Lower lobe of right lung (tissue), 2 donors: ENCODE measurements around the gene CDCA5. TPM values are rescaled to one million over a fixed set of nuclear protein-coding genes. Genes with fewer than 3 reads are reported as not detected.

ENCODE experiments used
- ATAC-seq, 2 donors: fragments of 200-7000 bp; cut with Tn5 transposase; one replicate each; pipeline ENCODE4 v1.9.1; 2020 to 2022; ENCODE audit warnings: mild to moderate bottlenecking in 2 of 2, moderate library complexity in 2 of 2
- DNase-seq: peaks from one replicate; pipeline ENCODE4 v3.0.0-alpha.2; 2020
- H3K27ac ChIP-seq: fragments of 200-600 bp; one replicate; pipeline ENCODE4 v1.8.0; 2022
- H3K27me3 ChIP-seq: fragments of 200-600 bp; one replicate; pipeline ENCODE4 v1.8.0; 2022; ENCODE audit warnings: low read depth
- H3K36me3 ChIP-seq: fragments of 200-600 bp; one replicate; pipeline ENCODE4 v1.8.0; 2022; ENCODE audit warnings: mild to moderate bottlenecking
- H3K4me1 ChIP-seq: fragments of 200-600 bp; one replicate; pipeline ENCODE4 v1.8.0; 2022
- H3K4me3 ChIP-seq: fragments of 200-600 bp; one replicate; pipeline ENCODE4 v1.8.0; 2022; ENCODE audit warnings: mild to moderate bottlenecking
- H3K9me3 ChIP-seq: fragments of 200-600 bp; one replicate; pipeline ENCODE4 v1.8.0; 2022
- intact Hi-C: fragments of 100-400 bp; cut with DNase I; formaldehyde crosslinking; loops from one replicate; pipeline ENCODE4 v1.11.0; 2022
- total RNA-seq: library from RNA; stranded (reverse); fragmentation: NEBNext Ultra II Directional; extraction: Animal tissue kit (Norgen Biotek cat#: 25700); gene quantifications from one replicate; pipeline ENCODE4 v1.2.1, GENCODE V29; 2021
- TF ChIP-seq, protein P1 (sequence below): fragments of 200-600 bp; IDR thresholded peaks from one replicate; pipeline ENCODE4 v1.8.0; 2022; ENCODE audit warnings: antibody characterized with exemption, mild to moderate bottlenecking
- donor health status: DM: no; HTN: yes; CAD: no; lungs with severe emphysema.

Gene CDCA5
- total RNA-seq, 1 donor from 2014 or later = 2.8 TPM

DNA sequence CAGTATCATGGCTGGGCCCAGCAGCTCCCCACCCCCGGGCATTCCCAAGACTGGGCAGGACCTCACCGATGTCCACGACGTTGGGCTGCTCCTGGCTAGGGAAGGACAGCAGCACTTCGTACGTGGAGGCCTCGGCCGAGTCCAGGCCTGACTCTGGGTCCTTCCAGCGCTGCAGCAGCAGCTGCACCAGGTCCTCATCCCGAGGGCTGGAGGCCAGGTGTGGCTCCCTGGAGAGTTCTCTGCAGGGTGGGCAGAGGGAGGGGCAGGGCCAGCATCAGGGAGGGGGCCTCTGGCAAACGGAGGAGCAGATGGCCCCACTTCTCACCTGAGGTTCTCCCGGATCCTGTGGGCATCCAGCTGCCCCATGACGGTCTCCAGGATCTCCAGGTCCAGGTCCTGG, 25.8 kb downstream of the CDCA5 start:
- intact Hi-C loops = no loop called here
- Histone ChIP-seq H3K4me1 (no peaks in the 10 kb centered on the region), H3K36me3 (no peaks in the 10 kb centered on the region), H3K4me3 (no peak overlapping the region), H3K27ac (no peak overlapping the region), H3K27me3 (no peaks in the 10 kb centered on the region), H3K9me3 (no peaks in the 10 kb centered on the region)
- DNase-seq = no peak
- TF ChIP-seq, protein P1, sequence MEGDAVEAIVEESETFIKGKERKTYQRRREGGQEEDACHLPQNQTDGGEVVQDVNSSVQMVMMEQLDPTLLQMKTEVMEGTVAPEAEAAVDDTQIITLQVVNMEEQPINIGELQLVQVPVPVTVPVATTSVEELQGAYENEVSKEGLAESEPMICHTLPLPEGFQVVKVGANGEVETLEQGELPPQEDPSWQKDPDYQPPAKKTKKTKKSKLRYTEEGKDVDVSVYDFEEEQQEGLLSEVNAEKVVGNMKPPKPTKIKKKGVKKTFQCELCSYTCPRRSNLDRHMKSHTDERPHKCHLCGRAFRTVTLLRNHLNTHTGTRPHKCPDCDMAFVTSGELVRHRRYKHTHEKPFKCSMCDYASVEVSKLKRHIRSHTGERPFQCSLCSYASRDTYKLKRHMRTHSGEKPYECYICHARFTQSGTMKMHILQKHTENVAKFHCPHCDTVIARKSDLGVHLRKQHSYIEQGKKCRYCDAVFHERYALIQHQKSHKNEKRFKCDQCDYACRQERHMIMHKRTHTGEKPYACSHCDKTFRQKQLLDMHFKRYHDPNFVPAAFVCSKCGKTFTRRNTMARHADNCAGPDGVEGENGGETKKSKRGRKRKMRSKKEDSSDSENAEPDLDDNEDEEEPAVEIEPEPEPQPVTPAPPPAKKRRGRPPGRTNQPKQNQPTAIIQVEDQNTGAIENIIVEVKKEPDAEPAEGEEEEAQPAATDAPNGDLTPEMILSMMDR = no peak
- ATAC-seq = peak in 1 of 2 donors; percentile 10

DNA sequence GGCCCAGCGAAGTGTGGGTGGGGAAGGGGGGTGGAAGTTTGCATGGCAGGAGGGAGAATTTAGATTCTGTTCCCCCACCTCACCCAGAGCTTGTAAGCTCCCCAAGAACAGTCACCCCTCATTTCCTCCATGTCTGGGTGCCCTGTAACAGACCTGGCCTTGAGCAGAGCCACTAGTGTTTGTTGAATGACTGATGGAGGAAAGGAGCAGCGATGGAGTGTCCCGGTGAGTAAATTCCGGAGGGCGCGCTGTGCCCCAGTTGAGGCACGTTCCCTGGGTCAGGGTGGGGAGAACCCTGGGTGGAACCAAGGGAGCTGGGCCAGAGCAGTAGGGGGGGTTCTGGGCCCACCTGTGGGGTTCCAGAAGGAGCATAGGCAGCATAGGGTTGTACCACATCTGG, 26.3 kb downstream of the CDCA5 start:
- H3K27me3 ChIP-seq = no peaks in the 10 kb centered on the region
- ATAC-seq = no peak
- TF ChIP-seq, protein P1 = no peak
- intact Hi-C loops = no loop called here
- H3K27ac ChIP-seq = no peak overlapping the region
- H3K4me3 ChIP-seq = no peak overlapping the region
- H3K9me3 ChIP-seq = no peaks in the 10 kb centered on the region
- H3K36me3 ChIP-seq = no peaks in the 10 kb centered on the region
- no peak for DNase-seq
- no peaks in the 10 kb centered on the region for H3K4me1 ChIP-seq

DNA sequence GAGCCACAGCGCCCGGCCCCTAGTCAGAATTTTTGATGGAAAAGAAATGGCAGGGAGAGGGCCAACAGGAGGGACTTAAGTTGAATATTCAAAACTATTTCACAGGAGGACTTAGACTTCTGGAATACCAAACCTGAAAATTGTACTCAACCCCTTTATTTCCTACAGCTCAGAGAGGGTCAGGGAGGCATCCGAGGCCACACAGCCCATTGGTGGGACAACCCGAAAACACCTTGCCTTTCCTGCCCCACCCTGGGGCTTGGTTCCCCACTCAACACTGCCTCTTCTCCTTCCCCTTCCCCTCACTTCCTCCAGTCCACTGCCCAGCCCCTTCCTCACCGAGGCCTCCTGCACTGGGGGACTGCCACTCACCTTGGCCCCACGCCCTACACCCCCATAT, 26.8 kb downstream of the CDCA5 start:
- no peaks in the 10 kb centered on the region for H3K4me1 ChIP-seq
- DNase-seq (no peak), ATAC-seq (no peak)
- TF ChIP-seq, protein P1 = no peak
- H3K27ac ChIP-seq = no peak overlapping the region
- intact Hi-C loops = no loop called here
- no peaks in the 10 kb centered on the region for H3K27me3 ChIP-seq
- H3K9me3 ChIP-seq = no peaks in the 10 kb centered on the region
- no peaks in the 10 kb centered on the region for H3K36me3 ChIP-seq
- no peak overlapping the region for H3K4me3 ChIP-seq

DNA sequence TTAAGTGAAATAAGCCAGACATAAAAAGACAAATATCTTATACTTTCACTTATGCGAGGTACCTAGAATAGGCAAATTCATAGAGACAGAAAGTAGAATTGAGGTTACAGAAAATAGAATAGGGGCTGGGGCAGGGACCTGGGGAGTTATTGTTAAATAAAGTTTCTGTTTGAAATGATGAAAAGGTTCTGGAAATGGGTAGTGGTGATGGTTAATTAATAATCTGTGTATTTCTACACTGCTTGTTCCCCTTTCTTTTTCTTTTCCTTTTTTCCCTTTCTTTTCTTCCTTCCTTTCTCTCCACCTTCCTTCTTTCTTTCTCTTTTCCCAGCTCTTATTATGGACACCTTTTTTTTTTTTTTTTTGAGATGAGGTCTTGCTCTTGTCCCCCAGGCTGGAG, 28.3 kb downstream of the CDCA5 start:
- no peaks in the 10 kb centered on the region for H3K9me3 ChIP-seq
- no peak overlapping the region for H3K4me3 ChIP-seq
- ATAC-seq (no peak), DNase-seq (no peak)
- H3K27ac ChIP-seq = no peak overlapping the region
- TF ChIP-seq, protein P1 = no peak
- H3K4me1 ChIP-seq = no peaks in the 10 kb centered on the region
- H3K36me3 ChIP-seq = no peaks in the 10 kb centered on the region
- intact Hi-C loops = no loop called here
- H3K27me3 ChIP-seq = no peaks in the 10 kb centered on the region

DNA sequence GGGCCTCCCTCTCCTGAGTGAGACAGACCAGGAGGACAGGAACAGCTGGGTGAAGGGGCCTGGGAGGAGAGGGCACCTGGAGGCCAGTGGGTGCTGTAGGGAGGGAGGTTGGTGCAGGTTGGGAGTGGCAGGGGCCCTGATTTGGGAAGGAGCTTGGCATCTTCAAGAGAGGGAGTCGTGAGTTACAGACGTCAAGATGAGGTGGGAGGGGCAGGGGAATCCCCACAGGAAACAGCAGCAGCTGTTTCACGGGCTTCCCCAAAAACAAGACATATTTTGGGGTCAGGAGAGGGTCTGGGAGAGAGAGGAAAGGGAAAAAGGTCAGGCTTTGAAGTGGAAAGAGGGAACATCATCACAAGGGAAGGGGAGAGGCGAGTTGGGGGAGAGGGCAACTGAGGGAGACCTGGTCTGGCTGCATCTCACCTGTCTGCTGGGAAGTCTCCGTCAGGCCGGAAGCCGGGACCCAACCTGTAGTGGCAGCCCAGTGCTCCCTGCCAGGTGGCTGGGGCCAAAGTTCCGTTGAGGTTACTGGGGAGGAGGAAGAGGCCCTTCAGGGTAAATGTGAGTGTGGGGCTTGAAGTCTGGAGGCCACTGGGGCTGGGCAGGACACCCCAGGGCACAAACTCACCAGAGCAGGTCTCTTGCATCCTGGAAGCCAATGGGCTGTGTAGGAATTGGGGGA, 29.9 kb downstream of the CDCA5 start:
- no peak for DNase-seq
- Histone ChIP-seq H3K27me3 (no peaks in the 10 kb centered on the region), H3K36me3 (no peaks in the 10 kb centered on the region), H3K27ac (no peak overlapping the region), H3K4me1 (no peaks in the 10 kb centered on the region), H3K4me3 (no peak overlapping the region), H3K9me3 (no peaks in the 10 kb centered on the region)
- intact Hi-C loops = no loop called here
- no peak for ATAC-seq
- TF ChIP-seq, protein P1 = no peak
